HEK293 (cell line): ENCODE data around the gene CAPN10.

Experiments
- CTCF ChIA-PET: fragments of 350-600 bp; formaldehyde crosslinking; extraction: SDS; loops from one replicate; lab custom pipeline; 2021; ENCODE audit warnings: antibody characterized with exemption; lab: Yijun Ruan, JAX
- POLR2A ChIA-PET: fragments of 300-600 bp; formaldehyde crosslinking; extraction: SDS; loops from one replicate; lab custom pipeline; 2020; ENCODE audit warnings: antibody characterized with exemption, inconsistent platforms; lab: Yijun Ruan, JAX
- H3K27ac ChIP-seq: fragments of 200-500 bp; sonication (Bioruptor generic); 2 replicates; pipeline ENCODE4 v1.5.1; 2014; ENCODE audit warnings: low read depth, low read length, control low read depth, inconsistent platforms; ENCODE audit errors: extremely low read depth
- H3K36me3 ChIP-seq, 2 experiments: fragments of 200-500 bp in 1 of 2; sonication (Bioruptor generic) in 1 of 2; 1 replicate in 1 of 2; 2 replicates in 1 of 2; pipeline ENCODE4 v1.5.1; 2014 to 2017; ENCODE audit warnings: inconsistent platforms in 2 of 2, low read length in 2 of 2; ENCODE audit not compliant: control insufficient read depth in 2 of 2, insufficient read depth in 1 of 2
- H3K4me1 ChIP-seq: fragments of 200-500 bp; sonication (Bioruptor generic); 2 replicates; pipeline ENCODE4 v1.5.1; 2014; ENCODE audit warnings: mild to moderate bottlenecking, low read length, inconsistent platforms; ENCODE audit not compliant: control insufficient read depth, insufficient read depth
- H3K4me3 ChIP-seq: 2 replicates; pipeline ENCODE4 v1.5.1; 2011; ENCODE audit warnings: low read depth, mild to moderate bottlenecking, control low read depth, low read length, moderate library complexity
- H3K9me3 ChIP-seq: fragments of 200-500 bp; sonication (Bioruptor generic); 2 replicates; pipeline ENCODE4 v1.5.1; 2014; ENCODE audit warnings: low read depth, low read length, inconsistent platforms; ENCODE audit not compliant: control insufficient read depth, insufficient read depth
- CTCF ChIP-seq: fragments of 450-650 bp; formaldehyde crosslinking; IDR thresholded peaks from 2 replicates; pipeline ENCODE4 v1.5.1; 2016; ENCODE audit warnings: missing biosample characterization, missing genetic modification characterization
- KLF10 ChIP-seq: fragments of 450-650 bp; IDR thresholded peaks from 2 replicates; pipeline ENCODE4 v1.5.1; 2018; ENCODE audit warnings: missing biosample characterization, mild to moderate bottlenecking, missing genetic modification characterization
- REST ChIP-seq: fragments of 450-650 bp; formaldehyde crosslinking; IDR thresholded peaks from 2 replicates; pipeline ENCODE4 v1.5.1; 2016; ENCODE audit warnings: missing biosample characterization, missing genetic modification characterization
- SCRT1 ChIP-seq: fragments of 450-650 bp; formaldehyde crosslinking; IDR thresholded peaks from 2 replicates; pipeline ENCODE4 v1.5.1; 2016; ENCODE audit warnings: missing biosample characterization, missing genetic modification characterization, borderline replicate concordance
- ZBTB7A ChIP-seq: fragments of 450-650 bp; formaldehyde crosslinking; IDR thresholded peaks from 2 replicates; pipeline ENCODE4 v1.5.1; 2016; ENCODE audit warnings: low read depth, missing biosample characterization, missing genetic modification characterization
- ZIC2 ChIP-seq: fragments of 450-650 bp; formaldehyde crosslinking; IDR thresholded peaks from 2 replicates; pipeline ENCODE4 v1.5.1; 2016; ENCODE audit warnings: missing biosample characterization, missing genetic modification characterization
- ZNF10 ChIP-seq: fragments of 450-650 bp; formaldehyde crosslinking; IDR thresholded peaks from 2 replicates; pipeline ENCODE4 v1.5.1; 2017; ENCODE audit warnings: missing biosample characterization, missing genetic modification characterization
- ZNF140 ChIP-seq: fragments of 450-650 bp; formaldehyde crosslinking; IDR thresholded peaks from 2 replicates; pipeline ENCODE4 v1.5.1; 2016; ENCODE audit warnings: missing biosample characterization, missing genetic modification characterization
- ZNF292 ChIP-seq: fragments of 450-650 bp; formaldehyde crosslinking; IDR thresholded peaks from 2 replicates; pipeline ENCODE4 v1.5.1; 2016; ENCODE audit warnings: low read depth, missing biosample characterization, missing genetic modification characterization, borderline replicate concordance
- ZNF341 ChIP-seq: fragments of 450-650 bp; formaldehyde crosslinking; IDR thresholded peaks from 2 replicates; pipeline ENCODE4; 2016; ENCODE audit warnings: low read depth, missing biosample characterization, missing genetic modification characterization
- ZNF544 ChIP-seq: fragments of 450-650 bp; formaldehyde crosslinking; IDR thresholded peaks from 2 replicates; pipeline ENCODE4 v1.5.0; 2017; ENCODE audit warnings: missing biosample characterization, missing genetic modification characterization
- ZNF571 ChIP-seq: fragments of 450-650 bp; formaldehyde crosslinking; IDR thresholded peaks from 2 replicates; pipeline ENCODE4 v1.5.0; 2017; ENCODE audit warnings: missing biosample characterization, missing genetic modification characterization
- ZNF660 ChIP-seq: fragments of 450-650 bp; IDR thresholded peaks from 2 replicates; pipeline ENCODE4 v1.5.1; 2018; ENCODE audit warnings: missing biosample characterization, mild to moderate bottlenecking, missing genetic modification characterization
- ZNF76 ChIP-seq: fragments of 450-650 bp; formaldehyde crosslinking; IDR thresholded peaks from 2 replicates; pipeline ENCODE4; 2016; ENCODE audit warnings: low read depth, missing biosample characterization, missing genetic modification characterization, borderline replicate concordance
- TF ChIP-seq, protein P1 (sequence below): fragments of 450-650 bp; formaldehyde crosslinking; IDR thresholded peaks from 2 replicates; pipeline ENCODE4 v1.5.1; 2016; ENCODE audit warnings: missing biosample characterization, missing genetic modification characterization

The CAPN10 gene

DNA sequence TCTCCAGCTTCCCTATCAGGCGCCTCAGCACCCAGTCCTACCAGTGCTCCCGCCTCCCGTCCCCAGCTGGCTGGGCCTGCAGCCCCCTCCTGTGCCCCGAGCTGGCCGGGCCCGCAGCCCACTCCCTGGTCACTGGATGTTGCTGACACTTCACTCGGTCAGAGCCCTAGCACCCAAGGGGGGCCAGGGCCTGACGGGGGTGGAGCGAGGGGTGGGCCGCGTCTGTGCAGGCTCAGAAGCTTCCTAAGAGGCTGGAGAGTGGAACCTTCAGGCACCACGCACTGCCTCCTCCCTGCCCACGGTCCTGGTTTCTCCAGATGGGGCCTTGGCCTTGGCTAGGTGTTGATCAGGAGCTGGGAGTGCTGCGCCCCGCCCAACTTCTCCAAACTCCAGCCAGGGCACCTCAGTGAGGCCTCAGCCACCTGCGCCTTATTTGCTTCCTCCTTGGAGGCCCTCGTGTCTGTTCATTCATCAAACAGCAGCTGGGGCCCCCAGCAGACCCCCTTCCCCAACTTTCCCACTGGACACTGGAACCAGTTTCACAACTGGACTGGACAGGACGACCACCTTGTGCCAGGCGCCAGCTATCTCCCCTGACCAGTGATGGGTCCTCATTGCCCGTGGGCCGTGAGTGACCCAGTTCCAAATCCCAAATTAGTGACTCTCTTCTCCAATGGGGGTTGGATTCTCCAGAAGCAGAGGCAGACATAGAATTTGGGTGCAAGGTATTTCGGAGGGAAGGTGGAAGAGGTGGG is 16.7 kb downstream of the CAPN10 start (continued):
- TF ChIP-seq ZNF660 (tag by site-specific recombination) (no peak), ZNF341 (tag by site-specific recombination) (no peak), ZNF140 (tag by site-specific recombination) (no peak), KLF10 (tag by site-specific recombination) (no peak), SCRT1 (tag by site-specific recombination) (no peak), ZBTB7A (tag by site-specific recombination) (no peak), ZNF10 (tag by site-specific recombination) (no peak)
- TF ChIP-seq, all 188 proteins: peak for 0

GRCh38 chr2:240603846-240604245 is 17.3 kb downstream of the CAPN10 start:
- Histone ChIP-seq H3K4me3 (no peak overlapping the region), H3K27ac (no peak overlapping the region), H3K36me3 (peaks cover 0 to 19% of the 10 kb centered on the region in 2 experiments; a peak in 2 of 3 replicates), H3K4me1 (no peaks in the 10 kb centered on the region; the same call in 1 of the 2 replicates), H3K9me3 (no peaks in the 10 kb centered on the region)
- TF ChIP-seq ZNF544 (tag by site-specific recombination) (no peak), ZIC2 (tag by site-specific recombination) (peak; percentile 33; the same call in 1 of the 2 replicates)
- CTCF ChIA-PET = interaction anchor here (0.7 to 1.4 kb wide), 4 partner anchors 10 to 107 kb away, joined by 3 to 4 read pairs (median 3); no protein-coding TSS in a partner anchor
- POLR2A ChIA-PET = interaction anchor here (0.7 to 1.1 kb wide), 2 partner anchors 18 to 38 kb away, joined by 3 to 6 read pairs; partner anchors contain the start of gene CAPN10

DNA sequence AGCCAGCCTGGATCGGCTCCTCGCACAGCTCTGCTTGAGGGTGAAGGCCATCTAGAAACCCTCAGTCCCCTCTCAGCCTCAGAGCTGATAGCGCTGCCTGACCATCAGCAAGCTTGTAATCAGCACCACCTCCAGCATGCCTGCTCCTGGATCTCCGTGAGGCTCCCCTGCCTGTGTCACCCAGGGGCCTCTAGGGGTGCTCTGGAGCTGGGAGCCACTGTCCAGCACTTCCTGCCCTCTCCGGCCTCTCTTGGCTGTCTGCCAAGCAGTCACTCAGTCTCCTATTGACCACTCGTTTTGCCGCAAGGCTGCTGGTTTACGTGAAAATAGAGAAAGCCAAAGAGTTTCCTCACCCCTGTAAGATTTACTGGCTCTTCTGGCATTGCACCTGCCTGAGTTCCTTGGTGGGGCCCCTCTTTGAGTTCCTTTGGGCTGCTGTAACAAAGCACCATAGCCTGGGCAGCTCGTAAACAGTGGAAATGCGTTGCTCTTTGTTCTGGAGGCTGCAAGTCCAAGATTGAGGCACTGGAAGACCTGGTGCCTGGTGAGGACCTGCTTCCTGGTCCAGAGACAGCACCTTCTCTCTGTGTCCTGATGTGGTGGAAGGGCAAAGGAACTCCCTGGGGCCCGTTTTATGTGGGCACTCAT is 17.9 kb downstream of the CAPN10 start:
- Histone ChIP-seq H3K4me3 (no peak overlapping the region), H3K27ac (no peak overlapping the region), H3K36me3 (peaks cover 0 to 13% of the 10 kb centered on the region in 2 experiments; a peak in 2 of 3 replicates), H3K4me1 (no peaks in the 10 kb centered on the region; the same call in 1 of the 2 replicates), H3K9me3 (no peaks in the 10 kb centered on the region)
- ChIA-PET POLR2A (interaction anchor here (0.7 to 1.1 kb wide), 2 partner anchors 18 to 38 kb away, joined by 3 to 6 read pairs; partner anchors contain the start of gene CAPN10), CTCF (interaction anchor here (0.6 to 1.4 kb wide), 7 partner anchors 10 to 107 kb away, joined by 3 to 4 read pairs (median 3); partner anchors contain the start of gene CAPN10)
- TF ChIP-seq, protein P1, sequence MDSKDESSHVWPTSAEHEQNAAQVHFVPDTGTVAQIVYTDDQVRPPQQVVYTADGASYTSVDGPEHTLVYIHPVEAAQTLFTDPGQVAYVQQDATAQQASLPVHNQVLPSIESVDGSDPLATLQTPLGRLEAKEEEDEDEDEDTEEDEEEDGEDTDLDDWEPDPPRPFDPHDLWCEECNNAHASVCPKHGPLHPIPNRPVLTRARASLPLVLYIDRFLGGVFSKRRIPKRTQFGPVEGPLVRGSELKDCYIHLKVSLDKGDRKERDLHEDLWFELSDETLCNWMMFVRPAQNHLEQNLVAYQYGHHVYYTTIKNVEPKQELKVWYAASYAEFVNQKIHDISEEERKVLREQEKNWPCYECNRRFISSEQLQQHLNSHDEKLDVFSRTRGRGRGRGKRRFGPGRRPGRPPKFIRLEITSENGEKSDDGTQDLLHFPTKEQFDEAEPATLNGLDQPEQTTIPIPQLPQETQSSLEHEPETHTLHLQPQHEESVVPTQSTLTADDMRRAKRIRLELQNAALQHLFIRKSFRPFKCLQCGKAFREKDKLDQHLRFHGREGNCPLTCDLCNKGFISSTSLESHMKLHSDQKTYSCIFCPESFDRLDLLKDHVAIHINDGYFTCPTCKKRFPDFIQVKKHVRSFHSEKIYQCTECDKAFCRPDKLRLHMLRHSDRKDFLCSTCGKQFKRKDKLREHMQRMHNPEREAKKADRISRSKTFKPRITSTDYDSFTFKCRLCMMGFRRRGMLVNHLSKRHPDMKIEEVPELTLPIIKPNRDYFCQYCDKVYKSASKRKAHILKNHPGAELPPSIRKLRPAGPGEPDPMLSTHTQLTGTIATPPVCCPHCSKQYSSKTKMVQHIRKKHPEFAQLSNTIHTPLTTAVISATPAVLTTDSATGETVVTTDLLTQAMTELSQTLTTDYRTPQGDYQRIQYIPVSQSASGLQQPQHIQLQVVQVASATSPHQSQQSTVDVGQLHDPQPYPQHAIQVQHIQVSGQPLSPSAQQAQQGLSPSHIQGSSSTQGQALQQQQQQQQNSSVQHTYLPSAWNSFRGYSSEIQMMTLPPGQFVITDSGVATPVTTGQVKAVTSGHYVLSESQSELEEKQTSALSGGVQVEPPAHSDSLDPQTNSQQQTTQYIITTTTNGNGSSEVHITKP (tag by site-specific recombination) = no peak
- TF ChIP-seq CTCF (peak; percentile 51; the same call in 1 of the 2 replicates), REST (peak; percentile 92), ZNF571 (tag by site-specific recombination) (no peak), ZNF292 (tag by site-specific recombination) (no peak), ZNF10 (tag by site-specific recombination) (no peak), ZNF341 (tag by site-specific recombination) (0 out of 2 replicates have a peak, but pooled peaks have one; percentile 7), ZNF76 (tag by site-specific recombination) (no peak)
